K562 (cell line): ENCODE data around the gene IGSF21. TPM values are rescaled to one million over a fixed set of nuclear protein-coding genes. Genes with fewer than 3 reads are reported as not detected.

ENCODE experiments used
- ARID2 ChIP-seq: fragments of 450-650 bp; IDR thresholded peaks from 2 replicates; pipeline ENCODE4 v1.6.1; 2017; ENCODE audit warnings: antibody characterized with exemption, mild to moderate bottlenecking
- BMI1 ChIP-seq: fragments of 150-350 bp; IDR thresholded peaks from 2 replicates; pipeline ENCODE4 v1.6.1; 2014; ENCODE audit warnings: low read length
- CAMTA2 ChIP-seq: fragments of 250-450 bp; sonication (Bioruptor Pico); conservative IDR thresholded peaks from 2 replicates; pipeline ENCODE4 v1.5.1; 2022
- CREBBP ChIP-seq: IDR thresholded peaks from one replicate; pipeline ENCODE4 v1.6.1; 2012; ENCODE audit warnings: low read depth, mild to moderate bottlenecking, control low read depth, inconsistent platforms, low read length
- DDX20 ChIP-seq: fragments of 450-650 bp; IDR thresholded peaks from 2 replicates; pipeline ENCODE4 v1.6.1; 2016; ENCODE audit warnings: missing genetic modification characterization, low read depth, mild to moderate bottlenecking, missing compliant biosample characterization, moderate library complexity
- EP300 ChIP-seq: IDR thresholded peaks from 2 replicates; pipeline ENCODE4 v1.6.1; 2012; ENCODE audit warnings: low read length, improper control_type of control experiment
- ESRRA ChIP-seq: fragments of 450-650 bp; IDR thresholded peaks from 2 replicates; pipeline ENCODE4 v1.6.1; 2014; ENCODE audit warnings: low read depth, mild to moderate bottlenecking, moderate library complexity, borderline replicate concordance
- FOXP4 ChIP-seq: sonication (generic); formaldehyde crosslinking; IDR thresholded peaks from 2 replicates; pipeline ENCODE4 v1.8.0; 2022; ENCODE audit warnings: mild to moderate bottlenecking, missing genetic modification reagents, borderline replicate concordance
- HMG20A ChIP-seq: fragments of 450-650 bp; formaldehyde crosslinking; conservative IDR thresholded peaks from 2 replicates; pipeline ENCODE4 v1.4.0; 2020; ENCODE audit warnings: mild to moderate bottlenecking, mixed read lengths
- MEF2D ChIP-seq: conservative IDR thresholded peaks from 2 replicates; pipeline ENCODE4 v1.6.1; 2016; ENCODE audit warnings: low read depth, missing genetic modification characterization, missing compliant biosample characterization
- MLX ChIP-seq, 2 experiments: fragments of 450-650 bp in 1 of 2; sonication (generic) in 1 of 2; formaldehyde crosslinking; conservative IDR thresholded peaks; 2 replicates each; pipeline versions ENCODE4 v1.4.0 to v1.8.1; 2020 to 2022; ENCODE audit warnings: mild to moderate bottlenecking in 1 of 2, missing genetic modification reagents in 1 of 2
- RFX5 ChIP-seq: IDR thresholded peaks from 2 replicates; pipeline ENCODE4 v1.6.1; 2011; ENCODE audit warnings: low read depth, mild to moderate bottlenecking, improper control_type of control experiment, low read length
- SMARCA4 ChIP-seq: fragments of 450-650 bp; IDR thresholded peaks from 2 replicates; pipeline ENCODE4 v1.6.1; 2016
- SPI1 ChIP-seq: IDR thresholded peaks from 2 replicates; pipeline ENCODE4 v1.6.1; 2011; ENCODE audit warnings: low read depth, low read length, control low read depth, borderline replicate concordance
- TARDBP ChIP-seq: fragments of 450-650 bp; IDR thresholded peaks from 2 replicates; pipeline ENCODE4 v1.6.1; 2016
- ZFP1 ChIP-seq: fragments of 450-650 bp; formaldehyde crosslinking; IDR thresholded peaks from 2 replicates; pipeline ENCODE4 v1.4.0; 2020; ENCODE audit warnings: mild to moderate bottlenecking, mixed read lengths
- ZNF175 ChIP-seq: fragments of 200-800 bp; sonication (Bioruptor generic); IDR thresholded peaks from 2 replicates; pipeline ENCODE4 v1.6.1; 2016; ENCODE audit warnings: low read depth, mild to moderate bottlenecking, missing genetic modification characterization, missing compliant biosample characterization
- ZNF592 ChIP-seq: fragments of 450-650 bp; IDR thresholded peaks from 2 replicates; pipeline ENCODE4 v1.6.1; 2017; ENCODE audit warnings: antibody characterized with exemption, mild to moderate bottlenecking
- ZNF644 ChIP-seq: fragments of 200-800 bp; sonication (Bioruptor generic); IDR thresholded peaks from 2 replicates; pipeline ENCODE4 v1.6.1; 2016; ENCODE audit warnings: low read depth, missing genetic modification characterization, missing compliant biosample characterization
- polyA plus RNA-seq, 8 experiments: library from polyadenylated mRNA; depleted of rRNA in 4 of 8; stranded (reverse) in 5 of 8; unstranded in 3 of 8; fragments of >200 nt; fragmentation: Nextera tagmentation in 2 of 8; fragmentation: Illumina TruSeq in 1 of 8; extraction: Ambion mirVana in 2 of 8; extraction: Trizol in 1 of 8; gene quantifications; 2 replicates each; pipeline versions ENCODE4 v1.2.1 to v1.2.3, GENCODE V29; 2011 to 2014; ENCODE audit warnings: inconsistent platforms in 1 of 8, missing spikeins in 1 of 8
- total RNA-seq, 7 experiments: library from RNA; depleted of rRNA in 6 of 7; stranded (reverse); fragments of >200 nt in 6 of 7; fragmentation: Illumina TruSeq in 2 of 7; extraction: Trizol in 2 of 7; gene quantifications; 2 replicates each; pipeline versions ENCODE4 v1.2.1 to v1.2.3, GENCODE V29; 2011 to 2021; ENCODE audit warnings: low replicate concordance in 1 of 7
- TF ChIP-seq, protein P1 (sequence below), 2 experiments: fragments of 200-800 bp in 1 of 2; sonication (Bioruptor generic) in 1 of 2; sonication (generic) in 1 of 2; formaldehyde crosslinking in 1 of 2; IDR thresholded peaks in 1 of 2; conservative IDR thresholded peaks in 1 of 2; 2 replicates each; pipeline versions ENCODE4 v1.5.0 to v1.6.1; 2016 to 2020; ENCODE audit warnings: missing compliant biosample characterization in 1 of 2, missing genetic modification characterization in 1 of 2, missing genetic modification reagents in 1 of 2

IGSF21 gene
- total and polyA plus RNA-seq, 9 of the 15 experiments (the other 6 are each of a cell fraction or from before 2014, with no cell fraction given), result not detected

DNA sequence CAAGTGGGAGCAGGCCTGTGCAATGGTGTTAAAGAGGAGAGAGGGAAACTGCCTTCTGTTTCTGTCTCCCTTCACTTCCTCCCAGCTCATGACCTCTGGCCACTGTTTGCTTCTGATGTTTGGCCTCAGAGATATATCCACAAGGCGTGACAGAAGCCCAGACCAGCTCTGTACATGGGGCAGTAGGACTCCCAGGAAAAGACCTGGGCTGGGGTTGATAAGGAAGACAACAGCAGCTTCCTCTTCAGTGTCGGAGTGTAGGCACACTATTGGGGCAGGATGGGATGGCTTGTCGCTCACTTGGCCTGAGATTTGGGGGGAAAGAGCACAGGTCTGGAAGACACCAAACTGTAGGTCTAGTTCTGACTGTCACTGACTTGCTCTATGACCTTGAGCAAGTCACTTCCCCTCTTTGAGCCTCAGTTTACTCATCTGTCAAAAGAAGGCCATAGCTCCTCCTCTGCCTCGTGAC is 305.3 kb downstream of the IGSF21 start (continued):
- TF ChIP-seq ZNF592 (0 out of 2 replicates have a peak, but pooled peaks have one; percentile 25), SPI1 (peak; percentile 83), MLX (CRISPR knock-in tag; conservative IDR thresholded peaks at IDR 0.05) (no peak), ZFP1 (CRISPR knock-in tag) (no peak), CREBBP (no peak), FOXP4 (CRISPR knock-in tag) (no peak), ESRRA (no peak), ZNF644 (tag) (0 out of 2 replicates have a peak, but pooled peaks have one; percentile 46), HMG20A (CRISPR knock-in tag) (no peak), ZNF175 (CRISPR knock-in tag) (0 out of 2 replicates have a peak, but pooled peaks have one; percentile 51), DDX20 (tag) (no peak), SMARCA4 (peak; percentile 59; the same call in 1 of the 2 replicates), ARID2 (no peak), RFX5 (no peak), MEF2D (tag) (no peak), BMI1 (no peak), CAMTA2 (CRISPR knock-in tag) (0 out of 2 replicates have a peak, but pooled peaks have one; percentile 25), TARDBP (no peak), EP300 (peak; percentile 77; the same call in 1 of the 2 replicates)
- TF ChIP-seq, protein P1, sequence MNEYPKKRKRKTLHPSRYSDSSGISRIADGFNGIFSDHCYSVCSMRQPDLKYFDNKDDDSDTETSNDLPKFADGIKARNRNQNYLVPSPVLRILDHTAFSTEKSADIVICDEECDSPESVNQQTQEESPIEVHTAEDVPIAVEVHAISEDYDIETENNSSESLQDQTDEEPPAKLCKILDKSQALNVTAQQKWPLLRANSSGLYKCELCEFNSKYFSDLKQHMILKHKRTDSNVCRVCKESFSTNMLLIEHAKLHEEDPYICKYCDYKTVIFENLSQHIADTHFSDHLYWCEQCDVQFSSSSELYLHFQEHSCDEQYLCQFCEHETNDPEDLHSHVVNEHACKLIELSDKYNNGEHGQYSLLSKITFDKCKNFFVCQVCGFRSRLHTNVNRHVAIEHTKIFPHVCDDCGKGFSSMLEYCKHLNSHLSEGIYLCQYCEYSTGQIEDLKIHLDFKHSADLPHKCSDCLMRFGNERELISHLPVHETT (CRISPR knock-in tag; conservative IDR thresholded peaks at IDR 0.05 in 1 of 2, IDR thresholded peaks at IDR 0.05 in 1 of 2), result peak in 1 of 2 experiments; percentile 69; a peak in 2 of 4 replicates
